Measurements from ENCODE around the gene MIB2.

- TF ChIP-seq CTCF (conservative IDR thresholded peaks at IDR 0.05; ENCODE audit: low read depth, low read length) (no peak), EZH2 (IDR thresholded peaks at IDR 0.05; ENCODE audit: borderline replicate concordance, low read depth, low read length, poor library complexity, severe bottlenecking) (no peak)
Observed at GRCh38 chr1:1582585-1583346, 32.5 kb upstream of the MIB2 start.
